GM12878 (cell line): ENCODE data around the gene PPP2R2D. TPM values are rescaled to one million over a fixed set of nuclear protein-coding genes. Genes with fewer than 3 reads are reported as not detected.

ENCODE experiments used
- ATAC-seq: fragments of 200-7000 bp; cut with Tn5 transposase; 3 replicates; pipeline ENCODE4 v1.9.1; 2020; ENCODE audit warnings: mild to moderate bottlenecking, moderate library complexity
- BruUV-seq: library from RNA; stranded (reverse); fragments of 400-500 nt; replicated peaks from 2 replicates; lab custom pipeline; 2021; lab: Mats Ljungman, UMichigan
- CTCF ChIA-PET: fragments of 300-600 bp; sonication (Branson Sonifier 250); formaldehyde crosslinking; extraction: SDS; loops from one replicate; lab custom pipeline; 2021; ENCODE audit warnings: inconsistent platforms; lab: Yijun Ruan, JAX
- POLR2A ChIA-PET: fragments of 350-600 bp; formaldehyde crosslinking; extraction: SDS; loops from one replicate; lab custom pipeline; 2021; ENCODE audit warnings: inconsistent platforms; lab: Charles Lee
- RAD21 ChIA-PET: fragments of 300-600 bp; sonication (Branson Sonifier 250); formaldehyde crosslinking; loops from one replicate; lab custom pipeline; 2023; ENCODE audit warnings: antibody characterized with exemption; ENCODE audit not compliant: unreplicated experiment; lab: Charles Lee
- SMC1A ChIA-PET: fragments of 300-600 bp; sonication (Branson Sonifier 250); formaldehyde crosslinking; loops from one replicate; lab custom pipeline; 2023; ENCODE audit not compliant: unreplicated experiment, uncharacterized antibody; lab: Charles Lee
- DNase-seq: peaks from one replicate; pipeline ENCODE4 v3.0.0-alpha.2; 2011; ENCODE audit warnings: low read depth, low spot score
- FAIRE-seq: peaks from 3 replicates; lab custom pipeline; 2011; peaks lifted over from hg19 to GRCh38; lab: Jason Lieb, UNC
- H2AFZ ChIP-seq: 2 replicates; pipeline ENCODE4 v1.6.0; 2011; ENCODE audit warnings: low read depth, low read length, control low read depth; ENCODE audit not compliant: control insufficient read depth
- H3K27ac ChIP-seq: 2 replicates; pipeline ENCODE4 v1.5.1; 2011; ENCODE audit warnings: control low read depth; ENCODE audit not compliant: control insufficient read depth, insufficient read depth
- H3K27me3 ChIP-seq, 2 experiments: replicated peaks in 1 of 2; 2 replicates each; pipeline versions ENCODE4 v1.6.0 to v1.6.1; 2011; ENCODE audit warnings: low read length in 1 of 2; ENCODE audit not compliant: control insufficient read depth in 2 of 2, insufficient read depth in 2 of 2
- H3K36me3 ChIP-seq, 2 experiments: 2 replicates each; pipeline ENCODE4 v1.5.1; 2011; ENCODE audit warnings: low read length in 1 of 2; ENCODE audit not compliant: control insufficient read depth in 2 of 2, insufficient read depth in 2 of 2
- H3K4me1 ChIP-seq: 2 replicates; pipeline ENCODE4 v1.6.1; 2011; ENCODE audit warnings: mild to moderate bottlenecking, low read length, moderate library complexity, mixed read lengths; ENCODE audit not compliant: control insufficient read depth, insufficient read depth
- H3K4me2 ChIP-seq: 2 replicates; pipeline ENCODE4 v1.6.0; 2011; ENCODE audit warnings: control low read depth; ENCODE audit not compliant: control insufficient read depth, insufficient read depth
- H3K4me3 ChIP-seq: fragments of 200-600 bp; sonication (generic); 2 replicates; pipeline ENCODE4 v1.5.1; 2016
- H3K79me2 ChIP-seq: 2 replicates; pipeline ENCODE4 v1.6.0; 2011; ENCODE audit warnings: low read length; ENCODE audit not compliant: control insufficient read depth, insufficient read depth
- H3K9ac ChIP-seq: 2 replicates; pipeline ENCODE4 v1.8.0; 2011; ENCODE audit warnings: low read length, control low read depth, mixed read lengths; ENCODE audit not compliant: control insufficient read depth, insufficient read depth
- H3K9me3 ChIP-seq: replicated peaks from 3 replicates; pipeline ENCODE4 v1.5.1; 2011; ENCODE audit warnings: mild to moderate bottlenecking, low read length; ENCODE audit not compliant: control insufficient read depth, insufficient read depth
- H4K20me1 ChIP-seq: 2 replicates; pipeline ENCODE4 v1.6.0; 2011; ENCODE audit not compliant: control insufficient read depth, insufficient read depth
- CBX5 ChIP-seq: sonication (generic); IDR thresholded peaks from 2 replicates; pipeline ENCODE4 v1.6.1; 2016; ENCODE audit warnings: low read depth, moderate library complexity, mild to moderate bottlenecking, inconsistent platforms
- CREM ChIP-seq: IDR thresholded peaks from 2 replicates; pipeline ENCODE4 v1.6.1; 2014; ENCODE audit warnings: antibody characterized with exemption, low read depth
- GABPA ChIP-seq: IDR thresholded peaks from 2 replicates; pipeline ENCODE4 v1.6.1; 2014; ENCODE audit warnings: antibody characterized with exemption, low read depth, mild to moderate bottlenecking, inconsistent platforms
- IKZF1 ChIP-seq: fragments of 450-650 bp; conservative IDR thresholded peaks from 2 replicates; pipeline ENCODE4 v1.6.1; 2017; ENCODE audit warnings: antibody characterized with exemption, mild to moderate bottlenecking
- KLF5 ChIP-seq: fragments of 450-650 bp; IDR thresholded peaks from 2 replicates; pipeline ENCODE4 v1.6.1; 2014; ENCODE audit warnings: mild to moderate bottlenecking; ENCODE audit not compliant: partially characterized antibody
- NBN ChIP-seq: fragments of 450-650 bp; IDR thresholded peaks from 2 replicates; pipeline ENCODE4 v1.6.1; 2016
- NR2C2 ChIP-seq: IDR thresholded peaks from 2 replicates; pipeline ENCODE4 v1.6.1; 2011; ENCODE audit warnings: borderline replicate concordance, low read depth; ENCODE audit not compliant: control insufficient read depth, insufficient read length
- SIN3A ChIP-seq: IDR thresholded peaks from 2 replicates; pipeline ENCODE4 v1.6.1; 2012; ENCODE audit warnings: low read depth, low read length, improper control_type of control experiment
- SMC3 ChIP-seq: IDR thresholded peaks from 2 replicates; pipeline ENCODE4 v1.6.1; 2011; ENCODE audit warnings: low read length, improper control_type of control experiment, borderline replicate concordance
- STAT3 ChIP-seq: IDR thresholded peaks from 2 replicates; pipeline ENCODE4 v1.6.1; 2011; ENCODE audit warnings: low read depth, low read length, improper control_type of control experiment
- TARDBP ChIP-seq: IDR thresholded peaks from 2 replicates; pipeline ENCODE4 v1.6.1; 2016; ENCODE audit warnings: borderline replicate concordance
- ZSCAN29 ChIP-seq: fragments of 450-650 bp; IDR thresholded peaks from 2 replicates; pipeline ENCODE4 v1.6.1; 2017; ENCODE audit warnings: mild to moderate bottlenecking, moderate library complexity
- WGBS: methylation state at CpG from one replicate; pipeline ENCODE4 v1.1.6; 2016; ENCODE audit warnings: low lambda C conversion rate; ENCODE audit not compliant: insufficient replicate concordance, insufficient coverage; ENCODE audit errors: missing lambda C conversion rate; 5-methylcytosine and 5-hydroxymethylcytosine counted together
- in situ Hi-C: fragments of 300-500 bp; cut with MboI; formaldehyde crosslinking; loops from 9 replicates; pipeline ENCODE4 v1.14.3; 2018; ENCODE audit warnings: mixed read lengths
- intact Hi-C: fragments of 100-400 bp; cut with micrococcal nuclease; formaldehyde crosslinking; loops from one replicate; pipeline ENCODE4 v1.14.2; 2022; ENCODE audit not compliant: unreplicated experiment
- polyA plus RNA-seq, 11 experiments: library from polyadenylated mRNA; depleted of rRNA in 4 of 11; unstranded in 6 of 11; stranded (reverse) in 5 of 11; fragments of >200 nt; fragmentation: Nextera tagmentation in 4 of 11; fragmentation: Illumina TruSeq in 1 of 11; extraction: Ambion mirVana in 4 of 11; extraction: Trizol in 1 of 11; gene quantifications; 1 replicate in 1 of 11; 2 replicates in 10 of 11; pipeline versions ENCODE4 v1.2.1 to v1.2.3, GENCODE V29; 2011 to 2016; ENCODE audit warnings: inconsistent platforms in 2 of 11, missing spikeins in 2 of 11, low read depth in 1 of 11
- total RNA-seq, 4 experiments: library from RNA; depleted of rRNA in 3 of 4; stranded (reverse); fragments of >200 nt in 3 of 4; fragmentation: Illumina TruSeq in 1 of 4; extraction: Trizol in 1 of 4; gene quantifications; 2 replicates each; pipeline versions ENCODE4 v1.2.1 to v1.2.3, GENCODE V29; 2013 to 2021
- TF ChIP-seq, protein P1 (sequence below): fragments of 450-650 bp; IDR thresholded peaks from 2 replicates; pipeline ENCODE4 v1.6.1; 2016; ENCODE audit warnings: mild to moderate bottlenecking
- TF ChIP-seq, protein P2 (sequence below): fragments of 450-650 bp; IDR thresholded peaks from 2 replicates; pipeline ENCODE4 v1.6.1; 2017; ENCODE audit warnings: low read depth, mild to moderate bottlenecking, moderate library complexity

Gene PPP2R2D
- total and polyA plus RNA-seq, 10 of the 15 experiments (the other 5 are each of a cell fraction or from before 2014, with no cell fraction given) = 2.8 to 41.9 (median 21.8) TPM

DNA sequence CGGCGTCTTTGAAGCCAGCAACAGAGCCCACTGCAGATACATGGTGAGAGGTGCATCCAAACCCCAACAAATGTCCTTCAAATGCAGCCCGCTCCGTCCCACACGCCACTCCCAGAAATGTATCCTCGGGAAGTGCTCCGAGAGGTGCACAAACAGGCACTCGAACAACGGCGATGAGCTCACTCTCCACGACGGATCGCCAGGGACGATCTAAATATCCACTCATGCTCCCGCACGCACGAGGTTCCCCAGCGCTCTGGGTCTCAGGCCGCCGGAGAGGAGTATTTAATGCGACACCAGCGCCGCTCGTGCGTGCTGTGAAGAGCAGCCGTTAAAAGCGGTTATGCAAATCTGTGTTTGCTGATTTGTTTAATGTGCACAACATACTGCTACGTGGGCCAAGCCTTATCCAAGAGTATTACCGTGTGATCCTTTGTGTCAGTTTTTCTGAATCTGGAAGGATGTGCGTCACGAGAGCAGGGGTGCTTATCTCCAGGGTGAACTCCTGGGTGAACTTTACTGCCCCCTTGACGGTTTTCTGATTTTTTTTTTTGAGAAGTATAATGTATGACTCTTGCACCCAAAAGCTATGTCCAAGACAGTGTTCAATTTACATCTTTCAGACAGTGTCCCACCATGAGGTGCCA, 48.5 kb upstream of the PPP2R2D start (continued):
- no peak for TF ChIP-seq TARDBP
- no peak for TF ChIP-seq CREM
- no peak for TF ChIP-seq STAT3

DNA sequence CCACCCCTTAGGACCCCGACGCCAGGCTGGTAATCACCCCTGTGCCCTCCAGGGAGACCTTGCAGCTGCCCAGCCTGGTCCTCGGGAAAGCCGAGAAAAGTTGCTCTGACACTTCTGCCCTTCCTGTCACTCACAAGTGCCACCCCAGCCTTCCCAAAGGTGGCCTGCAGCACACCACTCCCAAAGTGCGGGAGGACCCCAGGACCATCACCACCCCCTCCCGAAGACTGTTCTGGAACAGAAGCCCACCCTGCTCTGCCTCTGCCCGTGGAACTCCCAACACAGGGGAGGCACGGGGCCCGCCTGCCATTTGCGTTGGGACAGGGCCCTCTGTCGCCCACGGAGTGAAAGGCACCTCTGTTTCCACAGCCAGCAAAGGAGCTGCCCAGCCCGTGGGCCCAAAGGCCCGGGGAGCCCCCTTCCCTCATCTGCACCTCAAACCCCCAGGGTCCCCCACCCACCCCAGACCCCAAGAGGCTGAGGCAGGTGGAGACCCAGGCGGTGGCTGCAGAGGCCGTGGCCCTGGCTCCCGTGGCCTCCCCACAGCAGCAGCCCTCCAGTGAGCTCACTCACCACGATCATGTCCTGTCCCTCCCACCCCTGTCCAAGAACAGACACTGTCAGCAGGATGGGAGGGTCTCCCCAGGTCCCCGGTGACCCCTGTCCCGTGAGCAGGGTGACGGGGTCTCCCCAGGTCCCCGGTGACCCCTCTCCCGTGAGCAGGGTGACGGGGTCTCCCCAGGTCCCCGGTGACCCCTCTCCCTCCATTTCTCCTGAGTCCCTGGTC, 47.8 kb upstream of the PPP2R2D start:
- intact Hi-C loops (no loop called here), in situ Hi-C loops (no loop called here)
- ChIA-PET RAD21 (no interaction called here), SMC1A (no interaction called here), CTCF (no interaction called here), POLR2A (no interaction called here)
- Histone ChIP-seq H3K27ac (no peak overlapping the region), H3K79me2 (no peaks in the 10 kb centered on the region), H3K36me3 (no peaks in the 10 kb centered on the region), H3K9ac (no peak overlapping the region), H2AFZ (no peak overlapping the region), H3K4me3 (no peak overlapping the region), H3K4me1 (no peaks in the 10 kb centered on the region), H3K27me3 (no peaks in the 10 kb centered on the region), H3K4me2 (no peak overlapping the region), H3K9me3 (no peaks in the 10 kb centered on the region; the same call in 2 of the 3 replicates), H4K20me1 (no peaks in the 10 kb centered on the region)
- BruUV-seq = no TSS peak
- ATAC-seq = no peak
- no peak for FAIRE-seq
- TF ChIP-seq IKZF1 (no peak), NBN (no peak), NR2C2 (no peak), CBX5 (no peak), SMC3 (no peak), ZSCAN29 (no peak), GABPA (no peak), KLF5 (no peak), CREM (no peak), SIN3A (no peak)
- TF ChIP-seq, protein P1, sequence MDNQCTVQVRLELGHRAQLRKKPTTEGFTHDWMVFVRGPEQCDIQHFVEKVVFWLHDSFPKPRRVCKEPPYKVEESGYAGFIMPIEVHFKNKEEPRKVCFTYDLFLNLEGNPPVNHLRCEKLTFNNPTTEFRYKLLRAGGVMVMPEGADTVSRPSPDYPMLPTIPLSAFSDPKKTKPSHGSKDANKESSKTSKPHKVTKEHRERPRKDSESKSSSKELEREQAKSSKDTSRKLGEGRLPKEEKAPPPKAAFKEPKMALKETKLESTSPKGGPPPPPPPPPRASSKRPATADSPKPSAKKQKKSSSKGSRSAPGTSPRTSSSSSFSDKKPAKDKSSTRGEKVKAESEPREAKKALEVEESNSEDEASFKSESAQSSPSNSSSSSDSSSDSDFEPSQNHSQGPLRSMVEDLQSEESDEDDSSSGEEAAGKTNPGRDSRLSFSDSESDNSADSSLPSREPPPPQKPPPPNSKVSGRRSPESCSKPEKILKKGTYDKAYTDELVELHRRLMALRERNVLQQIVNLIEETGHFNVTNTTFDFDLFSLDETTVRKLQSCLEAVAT = no peak
- TF ChIP-seq, protein P2, sequence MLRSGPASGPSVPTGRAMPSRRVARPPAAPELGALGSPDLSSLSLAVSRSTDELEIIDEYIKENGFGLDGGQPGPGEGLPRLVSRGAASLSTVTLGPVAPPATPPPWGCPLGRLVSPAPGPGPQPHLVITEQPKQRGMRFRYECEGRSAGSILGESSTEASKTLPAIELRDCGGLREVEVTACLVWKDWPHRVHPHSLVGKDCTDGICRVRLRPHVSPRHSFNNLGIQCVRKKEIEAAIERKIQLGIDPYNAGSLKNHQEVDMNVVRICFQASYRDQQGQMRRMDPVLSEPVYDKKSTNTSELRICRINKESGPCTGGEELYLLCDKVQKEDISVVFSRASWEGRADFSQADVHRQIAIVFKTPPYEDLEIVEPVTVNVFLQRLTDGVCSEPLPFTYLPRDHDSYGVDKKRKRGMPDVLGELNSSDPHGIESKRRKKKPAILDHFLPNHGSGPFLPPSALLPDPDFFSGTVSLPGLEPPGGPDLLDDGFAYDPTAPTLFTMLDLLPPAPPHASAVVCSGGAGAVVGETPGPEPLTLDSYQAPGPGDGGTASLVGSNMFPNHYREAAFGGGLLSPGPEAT = no peak
- 54% methylated on average over 22 of the region's 25 CpGs for WGBS
- DNase-seq = no peak
